ENCODE data around the gene NEK11.

GRCh38 chr3:131008326-131008725 lies 18.4 kb upstream of the NEK11 start:
- TF ChIP-seq CTCF (IDR thresholded peaks at IDR 0.05) (no peak), POLR2A (IDR thresholded peaks at IDR 0.05) (no peak)
